ENCODE data around the gene MRPL36. TPM values are rescaled to one million over a fixed set of nuclear protein-coding genes. Genes with fewer than 3 reads are reported as not detected.

MRPL36 gene
- total RNA-seq, 1 experiment from 2014 or later = 107 TPM

- no peak for DNase-seq (ENCODE audit: extremely low read depth, low read depth)
Observed at GRCh38 chr5:1786621-1787471, 12.8 kb downstream of the MRPL36 start.

- no peak for DNase-seq (ENCODE audit: extremely low read depth, low read depth)
Observed at GRCh38 chr5:1785984-1786383, 13.7 kb downstream of the MRPL36 start.

GRCh38 chr5:1785062-1785461 lies 14.6 kb downstream of the MRPL36 start:
- no peak for DNase-seq (ENCODE audit: extremely low read depth, low read depth)

- no peak for DNase-seq (ENCODE audit: extremely low read depth, low read depth)
Observed at GRCh38 chr5:1784197-1785050, 15.2 kb downstream of the MRPL36 start.

- no peak for DNase-seq (ENCODE audit: extremely low read depth, low read depth)
Observed at GRCh38 chr5:1783216-1783554, 16.5 kb downstream of the MRPL36 start.

GRCh38 chr5:1782385-1783215 lies 17.0 kb downstream of the MRPL36 start:
- DNase-seq (ENCODE audit: extremely low read depth, low read depth) = no peak

- no peak for DNase-seq (ENCODE audit: extremely low read depth, low read depth)
Observed at GRCh38 chr5:1781726-1782384, 17.8 kb downstream of the MRPL36 start.

- DNase-seq (ENCODE audit: extremely low read depth, low read depth) = no peak
Observed at GRCh38 chr5:1781107-1781506, 18.5 kb downstream of the MRPL36 start.

GRCh38 chr5:1780614-1780930 lies 19.1 kb downstream of the MRPL36 start:
- DNase-seq (ENCODE audit: extremely low read depth, low read depth) = no peak

GRCh38 chr5:1779782-1780613 lies 19.6 kb downstream of the MRPL36 start:
- DNase-seq (ENCODE audit: extremely low read depth, low read depth) = no peak

- DNase-seq (ENCODE audit: extremely low read depth, low read depth) = no peak
Observed at GRCh38 chr5:1779021-1779680, 20.5 kb downstream of the MRPL36 start.

GRCh38 chr5:1778138-1779020 lies 21.3 kb downstream of the MRPL36 start:
- no peak for DNase-seq (ENCODE audit: extremely low read depth, low read depth)

- DNase-seq (ENCODE audit: extremely low read depth, low read depth) = no peak
Observed at GRCh38 chr5:1777281-1778137, 22.1 kb downstream of the MRPL36 start.

GRCh38 chr5:1776831-1777230 lies 22.8 kb downstream of the MRPL36 start:
- DNase-seq (ENCODE audit: extremely low read depth, low read depth) = no peak

- DNase-seq (ENCODE audit: extremely low read depth, low read depth) = peak; percentile 6
Observed at GRCh38 chr5:1772634-1773033, 27.0 kb downstream of the MRPL36 start.

GRCh38 chr5:1771149-1772065 lies 28.2 kb downstream of the MRPL36 start:
- DNase-seq (ENCODE audit: extremely low read depth, low read depth) = no peak
